Left hindlimb (tissue), 1 donor: ENCODE data around the gene SLC25A17.
"Not testable (repeated sequence)": the region's sequence is repeated elsewhere in the genome, so short reads cannot be mapped to it uniquely, and the experiment has no call there.

ENCODE experiments used
- DNase-seq: peaks from one replicate; pipeline ENCODE4 v3.0.0-alpha.2; 2018

SLC25A17 gene

GRCh38 chr22:40818192-40818746, 877 bp downstream of the SLC25A17 start:
- peak; percentile 29 for DNase-seq

GRCh38 chr22:40817737-40818136, 1.4 kb downstream of the SLC25A17 start:
- DNase-seq = no peak

- DNase-seq = no peak
These were observed 5.2 kb downstream of the SLC25A17 start for GRCh38 chr22:40813912-40814315.

GRCh38 chr22:40808018-40808841, 10.9 kb downstream of the SLC25A17 start:
- DNase-seq = no peak

- no peak for DNase-seq
These were observed 12.4 kb downstream of the SLC25A17 start for GRCh38 chr22:40806711-40807110.

GRCh38 chr22:40805699-40806203, 13.4 kb downstream of the SLC25A17 start:
- no peak for DNase-seq

GRCh38 chr22:40805239-40805638, 13.9 kb downstream of the SLC25A17 start:
- DNase-seq = no peak

GRCh38 chr22:40803321-40803720, 15.8 kb downstream of the SLC25A17 start:
- DNase-seq = no peak

- no peak for DNase-seq
These were observed 20.1 kb downstream of the SLC25A17 start for GRCh38 chr22:40799008-40799407.

- no peak for DNase-seq
These were observed 21.7 kb downstream of the SLC25A17 start for GRCh38 chr22:40797427-40797826.

GRCh38 chr22:40792451-40792850, 26.7 kb downstream of the SLC25A17 start:
- no peak for DNase-seq

GRCh38 chr22:40791241-40791640, 27.9 kb downstream of the SLC25A17 start:
- DNase-seq = no peak

- DNase-seq = no peak
These were observed 30.0 kb downstream of the SLC25A17 start for GRCh38 chr22:40789131-40789530.

- DNase-seq = no peak
These were observed 36.6 kb downstream of the SLC25A17 start for GRCh38 chr22:40782521-40782920.

- not testable (repeated sequence) for DNase-seq
These were observed 37.4 kb downstream of the SLC25A17 start for GRCh38 chr22:40781749-40782148.

GRCh38 chr22:40769761-40770160, 49.4 kb downstream of the SLC25A17 start:
- DNase-seq = no peak

GRCh38 chr22:40768206-40768605, 50.9 kb downstream of the SLC25A17 start:
- no peak for DNase-seq

GRCh38 chr22:40766956-40767355, 52.2 kb downstream of the SLC25A17 start:
- DNase-seq = no peak

- no peak for DNase-seq
These were observed 54.2 kb downstream of the SLC25A17 start for GRCh38 chr22:40764763-40765441.

GRCh38 chr22:40759294-40759840, 59.8 kb downstream of the SLC25A17 start:
- DNase-seq = no peak

- not testable (repeated sequence) for DNase-seq
These were observed 60.3 kb downstream of the SLC25A17 start for GRCh38 chr22:40758851-40759250.

GRCh38 chr22:40758390-40758789, 60.8 kb downstream of the SLC25A17 start:
- DNase-seq = no peak

GRCh38 chr22:40757071-40757470, 62.1 kb downstream of the SLC25A17 start:
- no peak for DNase-seq
